ACC112 (cell line): ENCODE measurements around the gene SMAD2.
A peak's percentile ranks its signal among the peaks of the same experiment; 100 is the strongest.

ENCODE experiments used
- H2AFZ ChIP-seq: fragments of 200-600 bp; sonication (generic); one replicate; pipeline ENCODE4 v1.6.0; 2017; ENCODE audit warnings: antibody characterized with exemption, low read length; ENCODE audit not compliant: unreplicated experiment
- H3K27ac ChIP-seq: fragments of 200-600 bp; sonication (generic); 2 replicates; pipeline ENCODE4 v1.5.1; 2014; ENCODE audit warnings: low read depth, mild to moderate bottlenecking, antibody characterized with exemption, low read length, moderate library complexity
- H3K27me3 ChIP-seq: fragments of 200-600 bp; sonication (generic); 2 replicates; pipeline ENCODE4 v1.6.1; 2014; ENCODE audit warnings: mild to moderate bottlenecking, antibody characterized with exemption, low read length, moderate library complexity, mixed read lengths; ENCODE audit not compliant: insufficient read depth
- H3K36me3 ChIP-seq: fragments of 200-600 bp; sonication (generic); 2 replicates; pipeline ENCODE4 v1.6.1; 2016; ENCODE audit warnings: mild to moderate bottlenecking, antibody characterized with exemption, low read length, moderate library complexity, mixed read lengths; ENCODE audit not compliant: insufficient read depth
- H3K4me1 ChIP-seq: fragments of 200-600 bp; sonication (generic); one replicate; pipeline ENCODE4 v1.6.1; 2016; ENCODE audit warnings: low read length, mixed read lengths; ENCODE audit not compliant: insufficient read depth, unreplicated experiment, control insufficient read depth
- H3K4me3 ChIP-seq: fragments of 200-600 bp; sonication (generic); 2 replicates; pipeline ENCODE4 v1.5.1; 2014; ENCODE audit warnings: mild to moderate bottlenecking, low read depth, low read length
- H3K79me2 ChIP-seq: fragments of 200-600 bp; sonication (generic); one replicate; pipeline ENCODE4 v1.6.0; 2016; ENCODE audit warnings: low read length; ENCODE audit not compliant: control insufficient read depth, unreplicated experiment, insufficient read depth

SMAD2 gene

DNA sequence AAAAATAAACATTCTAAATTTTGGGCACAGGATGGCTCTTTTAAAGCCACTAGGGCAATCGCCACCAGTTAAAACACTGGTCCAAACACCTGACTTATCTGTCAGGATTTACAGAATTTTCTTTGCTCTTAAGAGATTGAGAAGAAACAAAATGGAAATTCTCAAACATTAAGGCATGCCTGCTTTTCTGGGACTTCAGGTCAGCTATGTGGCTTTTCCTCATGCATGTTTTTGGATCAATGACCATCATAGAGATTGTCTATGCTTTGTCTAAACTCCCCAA lies 112.7 kb downstream of the SMAD2 start:
- no peak overlapping the region for H3K27ac ChIP-seq
- H3K4me3 ChIP-seq: peak overlapping the region; percentile 48
- H2AFZ ChIP-seq: no peak overlapping the region
- H3K79me2 ChIP-seq: no peaks in the 10 kb centered on the region
- no peaks in the 10 kb centered on the region for H3K36me3 ChIP-seq
- H3K4me1 ChIP-seq: no peaks in the 10 kb centered on the region
- no peaks in the 10 kb centered on the region for H3K27me3 ChIP-seq

DNA sequence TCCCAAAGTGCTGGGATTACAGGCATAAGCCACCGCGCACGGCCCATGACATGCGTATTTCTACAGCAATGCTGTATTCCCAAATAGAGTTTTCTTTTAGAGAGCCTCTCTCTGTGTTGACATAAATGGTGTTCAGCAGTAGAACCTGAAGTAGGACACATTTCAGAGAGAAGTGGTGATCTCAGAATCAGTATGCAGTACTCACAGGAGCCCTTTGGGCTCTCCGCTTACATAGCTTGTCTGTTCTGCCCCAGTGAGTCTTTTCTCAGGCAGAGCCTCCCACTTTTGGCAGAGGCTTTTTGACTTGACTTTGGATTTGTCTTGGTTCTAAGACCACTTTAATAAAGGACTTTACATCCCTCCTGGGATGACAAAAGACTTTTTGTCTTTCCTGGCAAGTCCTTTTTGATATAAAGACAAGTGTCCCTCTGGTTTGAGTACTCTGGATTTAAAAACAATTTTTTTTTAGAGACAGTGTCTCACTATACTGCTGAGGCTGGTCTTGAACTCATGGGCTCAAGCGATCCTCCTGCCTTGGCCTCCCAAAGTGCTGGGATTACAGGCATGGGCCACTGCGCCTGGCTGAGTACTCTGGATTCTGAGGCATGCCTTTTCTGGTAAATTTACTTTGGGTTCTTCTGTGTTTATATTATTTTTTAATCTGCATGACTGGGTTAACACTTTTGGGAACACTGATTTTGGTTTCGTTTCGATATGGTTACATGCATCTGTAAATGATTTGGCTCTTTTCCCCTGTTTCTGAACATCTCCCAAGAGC lies 113.3 kb downstream of the SMAD2 start:
- H3K36me3 ChIP-seq: no peaks in the 10 kb centered on the region
- no peak overlapping the region for H2AFZ ChIP-seq
- no peak overlapping the region for H3K27ac ChIP-seq

DNA sequence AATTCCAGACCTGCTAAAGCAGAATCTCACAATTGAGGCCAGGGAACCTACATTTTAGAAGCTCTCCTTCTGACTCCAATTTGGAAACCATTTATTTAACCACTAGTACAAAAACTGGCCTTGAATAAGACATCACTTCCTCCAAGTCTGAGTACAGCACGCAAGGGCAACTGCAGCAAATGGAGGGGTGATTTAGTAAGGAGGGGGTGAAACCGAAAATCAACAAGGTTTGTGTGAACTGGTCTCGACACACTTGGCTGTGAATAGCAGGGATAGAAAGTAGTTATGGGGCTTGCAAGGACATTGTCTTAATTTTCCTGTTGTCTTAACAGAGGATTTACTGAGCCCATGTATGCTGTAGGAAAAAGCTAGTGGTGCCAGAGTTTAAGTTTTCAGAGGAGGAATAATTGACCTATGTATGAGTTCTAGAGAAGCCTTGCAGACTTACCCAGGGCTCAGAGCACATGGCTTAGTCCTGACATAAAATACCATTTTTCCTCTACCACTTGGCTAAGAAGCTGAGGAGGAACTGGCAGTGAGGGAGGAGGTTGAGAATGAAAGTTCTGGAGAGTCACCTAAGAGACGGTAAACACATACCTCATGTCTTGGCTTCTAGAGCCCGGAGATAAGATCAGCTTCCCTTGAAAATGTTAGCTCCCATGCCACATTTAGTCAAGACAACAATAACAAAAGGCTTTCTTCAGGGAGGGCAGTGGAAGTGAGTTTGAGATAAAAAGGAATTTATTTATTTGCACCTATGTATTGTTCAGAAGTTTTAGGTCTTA lies 114.8 kb downstream of the SMAD2 start:
- Histone ChIP-seq H3K4me3 (no peak overlapping the region), H3K4me1 (no peaks in the 10 kb centered on the region), H3K36me3 (no peaks in the 10 kb centered on the region), H2AFZ (no peak overlapping the region), H3K79me2 (no peaks in the 10 kb centered on the region), H3K27me3 (no peaks in the 10 kb centered on the region), H3K27ac (no peak overlapping the region)

More for the DNA sequence above, 113.3 kb downstream of the SMAD2 start:
- Histone ChIP-seq H3K4me3 (peak overlapping the region; percentile 48), H3K79me2 (no peaks in the 10 kb centered on the region), H3K4me1 (no peaks in the 10 kb centered on the region), H3K27me3 (no peaks in the 10 kb centered on the region)

DNA sequence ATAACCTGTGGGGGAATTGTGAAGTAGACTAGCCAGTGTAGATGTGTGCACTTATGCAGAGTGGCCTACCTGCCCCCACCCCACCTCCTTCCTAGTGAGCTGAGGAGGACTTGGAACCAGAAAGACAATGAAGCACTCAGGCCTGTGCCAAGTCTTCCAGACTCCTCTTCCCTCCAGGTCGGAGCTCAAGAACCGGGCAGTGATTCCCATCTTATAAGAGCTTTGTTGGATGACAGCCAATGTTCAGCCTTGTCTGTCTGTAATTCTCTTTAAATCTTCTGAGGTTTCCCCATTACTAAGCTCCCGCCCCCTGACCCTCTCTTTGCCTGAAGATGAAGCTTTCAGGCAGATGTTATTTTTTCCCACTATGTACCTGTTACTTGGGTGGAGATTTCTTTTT lies 121.0 kb downstream of the SMAD2 start:
- H3K4me1 ChIP-seq: no peaks in the 10 kb centered on the region
- H3K36me3 ChIP-seq: no peaks in the 10 kb centered on the region
- H2AFZ ChIP-seq: no peak overlapping the region
- no peak overlapping the region for H3K27ac ChIP-seq
- H3K27me3 ChIP-seq: no peaks in the 10 kb centered on the region
- no peaks in the 10 kb centered on the region for H3K79me2 ChIP-seq
- no peak overlapping the region for H3K4me3 ChIP-seq

DNA sequence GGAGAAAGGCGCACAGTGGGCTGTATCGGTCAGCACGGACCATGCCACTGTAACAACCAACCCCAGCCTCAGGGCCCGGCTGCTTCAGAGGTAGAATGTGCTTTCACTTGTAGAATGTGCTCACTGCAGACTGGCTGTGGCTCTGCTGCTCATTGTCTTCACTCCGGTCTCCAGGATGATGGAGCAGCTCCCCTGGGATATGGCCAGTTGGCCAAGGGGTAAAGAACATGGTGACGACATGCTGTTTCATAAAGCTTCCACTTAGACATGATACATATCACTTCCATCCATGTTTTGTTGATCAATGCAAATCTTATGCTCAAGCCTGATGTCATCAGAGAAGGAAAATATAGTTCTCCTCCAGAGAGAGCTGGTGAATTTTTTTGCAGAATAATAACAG lies 127.7 kb downstream of the SMAD2 start:
- Histone ChIP-seq H3K4me3 (no peak overlapping the region), H3K27me3 (peaks cover 17% of the 10 kb centered on the region), H3K27ac (no peak overlapping the region), H3K79me2 (no peaks in the 10 kb centered on the region), H2AFZ (no peak overlapping the region), H3K36me3 (no peaks in the 10 kb centered on the region), H3K4me1 (no peaks in the 10 kb centered on the region)

DNA sequence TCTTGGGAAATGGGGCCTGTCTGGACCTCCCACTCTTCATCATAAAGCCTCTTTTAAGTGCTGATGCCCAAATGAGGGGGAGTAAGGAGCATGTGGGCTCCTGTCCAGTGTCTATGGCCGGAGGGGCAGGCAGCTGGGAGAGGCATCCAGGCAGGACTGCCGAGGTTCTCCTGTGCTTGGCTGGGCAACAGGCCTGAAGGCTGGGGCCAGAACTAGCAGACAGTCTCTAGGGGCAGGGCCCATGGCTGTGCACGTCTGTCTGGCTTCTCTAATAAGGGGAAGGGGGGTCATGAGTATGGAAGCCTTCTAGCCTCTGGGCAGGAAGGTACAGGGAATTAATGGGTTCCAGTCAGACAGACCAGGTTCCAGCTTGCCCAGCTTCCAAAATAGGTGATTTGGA lies 128.6 kb downstream of the SMAD2 start:
- Histone ChIP-seq H3K79me2 (no peaks in the 10 kb centered on the region), H3K27ac (no peak overlapping the region), H3K4me1 (no peaks in the 10 kb centered on the region), H3K4me3 (no peak overlapping the region), H3K27me3 (peaks cover 24% of the 10 kb centered on the region), H2AFZ (no peak overlapping the region), H3K36me3 (no peaks in the 10 kb centered on the region)

DNA sequence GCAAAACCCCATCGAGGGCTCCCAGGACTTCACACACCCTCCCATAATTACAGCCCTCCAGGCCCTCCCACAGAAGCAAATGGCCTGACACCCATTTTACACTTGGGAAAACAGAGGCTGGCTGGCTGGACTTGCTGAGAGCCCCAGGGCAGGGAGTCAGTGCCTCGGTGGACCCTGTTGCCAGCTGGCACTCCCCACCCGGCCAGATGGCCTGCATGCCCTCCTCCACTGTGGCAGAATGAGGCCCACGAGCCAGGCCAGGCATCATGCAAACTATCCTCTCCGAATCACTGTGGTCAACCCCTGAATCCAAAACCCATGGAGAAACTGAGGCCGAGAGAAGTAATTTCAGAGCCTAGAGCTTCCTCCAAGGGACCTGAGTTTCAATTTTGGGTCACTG lies 129.7 kb downstream of the SMAD2 start:
- H3K79me2 ChIP-seq: no peaks in the 10 kb centered on the region
- no peak overlapping the region for H2AFZ ChIP-seq
- no peaks in the 10 kb centered on the region for H3K4me1 ChIP-seq
- H3K4me3 ChIP-seq: no peak overlapping the region
- H3K27ac ChIP-seq: no peak overlapping the region
- no peaks in the 10 kb centered on the region for H3K36me3 ChIP-seq
- H3K27me3 ChIP-seq: peaks cover 27% of the 10 kb centered on the region

DNA sequence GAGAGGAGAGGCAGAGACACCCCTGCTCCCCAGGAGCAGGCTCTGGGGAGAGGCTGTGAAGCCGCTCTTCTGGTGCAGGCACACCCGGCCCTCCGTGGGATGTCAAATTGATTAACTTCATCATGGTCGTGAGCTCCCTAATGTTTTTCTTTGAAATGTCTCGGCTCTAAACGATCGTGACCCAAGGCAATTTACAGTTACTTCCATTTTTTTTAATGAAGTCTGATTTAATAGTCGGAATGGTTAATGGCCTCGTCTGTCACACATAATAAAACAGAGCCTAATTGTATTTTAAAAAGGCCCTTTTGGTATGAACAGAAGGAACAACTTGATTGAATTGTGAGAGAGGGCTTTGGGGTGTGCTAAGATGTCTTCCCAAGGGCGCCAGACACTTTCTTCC lies 130.2 kb downstream of the SMAD2 start:
- no peak overlapping the region for H2AFZ ChIP-seq
- H3K79me2 ChIP-seq: no peaks in the 10 kb centered on the region
- H3K27me3 ChIP-seq: peaks cover 31% of the 10 kb centered on the region
- H3K27ac ChIP-seq: no peak overlapping the region
- H3K36me3 ChIP-seq: no peaks in the 10 kb centered on the region
- H3K4me1 ChIP-seq: no peaks in the 10 kb centered on the region
- H3K4me3 ChIP-seq: no peak overlapping the region

DNA sequence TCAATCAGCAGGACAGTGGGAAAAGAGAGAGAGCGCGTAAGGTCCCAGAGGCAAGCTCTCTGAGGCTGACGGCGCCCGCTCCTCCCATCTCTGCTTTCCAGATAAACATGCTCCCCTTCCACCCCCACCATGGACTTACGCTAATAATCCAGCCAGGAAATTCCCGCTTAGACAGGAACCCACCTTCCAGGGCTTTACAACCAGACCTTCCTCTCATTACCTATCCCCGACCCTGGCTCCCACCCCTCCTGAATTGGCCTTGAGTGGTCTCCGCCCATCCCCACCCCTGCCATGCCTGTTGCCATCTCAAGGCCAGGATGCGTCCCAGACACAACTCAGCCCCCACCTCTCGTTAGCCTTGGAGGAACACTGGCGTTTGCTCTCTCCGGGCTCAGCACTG lies 131.1 kb downstream of the SMAD2 start:
- Histone ChIP-seq H3K27ac (no peak overlapping the region), H2AFZ (no peak overlapping the region), H3K4me1 (no peaks in the 10 kb centered on the region), H3K79me2 (no peaks in the 10 kb centered on the region), H3K27me3 (peaks cover 39% of the 10 kb centered on the region), H3K4me3 (no peak overlapping the region), H3K36me3 (no peaks in the 10 kb centered on the region)

DNA sequence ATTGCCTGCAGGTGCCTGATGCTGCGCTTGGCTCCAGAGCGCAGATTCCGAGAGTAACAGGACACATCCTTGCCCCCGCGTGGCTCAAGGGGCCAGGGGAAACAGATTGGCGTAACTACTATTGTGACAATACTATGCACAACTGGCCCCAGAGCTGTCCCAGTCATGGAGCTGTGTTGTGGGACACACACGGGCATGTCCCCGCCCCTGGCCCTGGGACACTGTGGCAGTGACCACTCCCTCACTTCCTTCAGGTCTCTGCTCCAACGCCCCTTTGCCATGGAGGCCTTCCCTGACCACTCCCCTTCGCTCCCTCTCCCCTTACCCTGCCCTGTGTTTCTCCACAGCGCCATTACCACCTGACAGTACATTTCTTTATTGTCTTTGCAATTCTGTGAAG lies 132.1 kb downstream of the SMAD2 start:
- Histone ChIP-seq H3K27ac (no peak overlapping the region), H3K79me2 (no peaks in the 10 kb centered on the region), H3K4me3 (no peak overlapping the region), H3K36me3 (no peaks in the 10 kb centered on the region), H2AFZ (no peak overlapping the region), H3K27me3 (peaks cover 41% of the 10 kb centered on the region), H3K4me1 (no peaks in the 10 kb centered on the region)

DNA sequence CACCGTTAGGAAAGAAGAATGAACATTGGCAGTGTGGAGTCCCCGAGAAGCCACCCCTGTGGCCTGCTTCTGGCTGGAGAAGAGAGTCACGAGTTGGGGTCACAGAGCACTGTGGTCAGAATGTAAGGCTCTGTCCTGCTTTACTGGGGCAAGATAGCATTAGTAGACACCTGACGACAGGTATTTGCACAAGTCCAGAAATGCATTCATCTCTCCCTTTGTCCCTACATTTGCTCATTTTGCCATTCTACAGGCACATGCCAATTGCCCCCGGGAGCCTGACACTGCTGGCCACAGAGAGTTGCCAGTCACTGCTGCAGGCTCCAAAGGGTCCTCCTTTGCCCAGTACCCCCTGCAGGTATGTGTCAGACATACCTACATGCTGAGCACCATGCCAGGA lies 133.3 kb downstream of the SMAD2 start:
- H3K4me3 ChIP-seq: no peak overlapping the region
- H2AFZ ChIP-seq: no peak overlapping the region
- no peaks in the 10 kb centered on the region for H3K4me1 ChIP-seq
- no peak overlapping the region for H3K27ac ChIP-seq
- no peaks in the 10 kb centered on the region for H3K79me2 ChIP-seq
- peaks cover 42% of the 10 kb centered on the region for H3K27me3 ChIP-seq
- H3K36me3 ChIP-seq: no peaks in the 10 kb centered on the region
